IMR-90 (cell line): ENCODE measurements around the gene QSOX2. TPM values are rescaled to one million over a fixed set of nuclear protein-coding genes. Genes with fewer than 3 reads are reported as not detected.

Source experiments
- ATAC-seq: fragments of 200-7000 bp; cut with Tn5 transposase; 2 replicates; pipeline ENCODE4 v1.9.1; 2020; ENCODE audit warnings: low read depth, mild to moderate bottlenecking, moderate library complexity
- BruUV-seq: library from RNA; stranded (reverse); fragments of 400-500 nt; replicated peaks from 2 replicates; lab custom pipeline; 2021; lab: Mats Ljungman, UMichigan
- CTCF ChIA-PET: fragments of 300-600 bp; formaldehyde crosslinking; extraction: SDS; loops from one replicate; lab custom pipeline; 2021; ENCODE audit warnings: antibody characterized with exemption; lab: Yijun Ruan, JAX
- POLR2A ChIA-PET: fragments of 300-600 bp; sonication (Branson Sonifier 250); formaldehyde crosslinking; loops from one replicate; lab custom pipeline; 2022; ENCODE audit warnings: antibody characterized with exemption; ENCODE audit not compliant: unreplicated experiment; lab: Charles Lee
- DNase-seq: peaks from one replicate; pipeline ENCODE4 v3.0.0; 2013
- H2AFZ ChIP-seq: replicated peaks from 2 replicates; pipeline ENCODE3; 2013; ENCODE audit warnings: low read length, mild to moderate bottlenecking; ENCODE audit not compliant: poor library complexity
- H2AK5ac ChIP-seq: 2 replicates; pipeline ENCODE4 v1.6.1; 2013; ENCODE audit warnings: low read depth, low read length, inconsistent platforms
- H2AK9ac ChIP-seq: replicated peaks from 2 replicates; pipeline ENCODE3; 2013; ENCODE audit warnings: mild to moderate bottlenecking, low read depth, low read length, moderate library complexity; ENCODE audit not compliant: poor library complexity
- H2BK120ac ChIP-seq: 2 replicates; pipeline ENCODE4 v1.6.1; 2013; ENCODE audit warnings: low read depth, low read length, inconsistent platforms
- H2BK15ac ChIP-seq: 3 replicates; pipeline ENCODE4 v1.6.1; 2013; ENCODE audit warnings: low read depth, low read length, inconsistent platforms
- H2BK20ac ChIP-seq: 2 replicates; pipeline ENCODE4 v1.6.1; 2013; ENCODE audit warnings: low read depth, mild to moderate bottlenecking, inconsistent platforms, low read length, moderate library complexity
- H2BK5ac ChIP-seq: 2 replicates; pipeline ENCODE4 v1.6.1; 2013; ENCODE audit warnings: mild to moderate bottlenecking, low read depth, low read length, inconsistent platforms; ENCODE audit not compliant: poor library complexity, severe bottlenecking
- H3K14ac ChIP-seq: replicated peaks from 2 replicates; pipeline ENCODE4 v1.6.1; 2013; ENCODE audit warnings: low read depth, low read length, inconsistent platforms
- H3K18ac ChIP-seq: 2 replicates; pipeline ENCODE4 v1.6.1; 2013; ENCODE audit warnings: low read depth, low read length, control low read depth
- H3K23ac ChIP-seq: 2 replicates; pipeline ENCODE4 v1.6.1; 2013; ENCODE audit warnings: low read depth, low read length, inconsistent platforms
- H3K27ac ChIP-seq: 2 replicates; pipeline ENCODE4 v1.5.1; 2013; ENCODE audit warnings: mild to moderate bottlenecking, control low read depth, low read length; ENCODE audit not compliant: insufficient read depth
- H3K27me3 ChIP-seq: 2 replicates; pipeline ENCODE4 v1.6.1; 2013; ENCODE audit warnings: low read length; ENCODE audit not compliant: control insufficient read depth, insufficient read depth
- H3K36me3 ChIP-seq: 2 replicates; pipeline ENCODE4 v1.6.1; 2013; ENCODE audit warnings: low read length, mixed read lengths; ENCODE audit not compliant: control insufficient read depth, insufficient read depth
- H3K4ac ChIP-seq: 2 replicates; pipeline ENCODE4 v1.6.1; 2013; ENCODE audit warnings: low read depth, low read length, inconsistent platforms
- H3K4me1 ChIP-seq: 2 replicates; pipeline ENCODE4 v1.6.1; 2013; ENCODE audit warnings: low read length, mixed read lengths; ENCODE audit not compliant: control insufficient read depth, insufficient read depth
- H3K4me2 ChIP-seq: 2 replicates; pipeline ENCODE4 v1.6.1; 2013; ENCODE audit warnings: low read depth, mild to moderate bottlenecking, control low read depth, low read length, moderate library complexity
- H3K4me3 ChIP-seq: 2 replicates; pipeline ENCODE4 v1.5.1; 2013; ENCODE audit warnings: low read depth, mild to moderate bottlenecking, control low read depth, low read length, moderate library complexity; ENCODE audit not compliant: insufficient read depth
- H3K56ac ChIP-seq: 2 replicates; pipeline ENCODE4 v1.6.1; 2013; ENCODE audit warnings: low read length, inconsistent platforms; ENCODE audit not compliant: insufficient read depth; ENCODE audit errors: extremely low read depth
- H3K79me1 ChIP-seq, 2 experiments: 2 replicates each; pipeline ENCODE4 v1.6.1; 2013; ENCODE audit warnings: low read length in 2 of 2, inconsistent platforms in 1 of 2, low read depth in 1 of 2
- H3K9ac ChIP-seq: 2 replicates; pipeline ENCODE4 v1.6.1; 2013; ENCODE audit warnings: low read depth, low read length, control low read depth
- H3K9me1 ChIP-seq: 2 replicates; pipeline ENCODE4 v1.6.1; 2013; ENCODE audit warnings: low read length, inconsistent platforms; ENCODE audit not compliant: insufficient read depth
- H3K9me3 ChIP-seq: 2 replicates; pipeline ENCODE4 v1.6.1; 2013; ENCODE audit warnings: low read length; ENCODE audit not compliant: control insufficient read depth, insufficient read depth
- H4K20me1 ChIP-seq: 2 replicates; pipeline ENCODE4 v1.6.1; 2013; ENCODE audit warnings: low read length, inconsistent platforms; ENCODE audit not compliant: insufficient read depth
- H4K5ac ChIP-seq: 2 replicates; pipeline ENCODE4 v1.6.1; 2013; ENCODE audit warnings: mild to moderate bottlenecking, low read depth, low read length, control low read depth
- H4K8ac ChIP-seq, 2 experiments: 2 replicates each; pipeline ENCODE4 v1.6.1; 2013; ENCODE audit warnings: low read depth in 2 of 2, low read length in 2 of 2, control low read depth in 1 of 2, inconsistent platforms in 1 of 2
- H4K91ac ChIP-seq: 2 replicates; pipeline ENCODE4 v1.6.1; 2013; ENCODE audit warnings: low read depth, low read length, inconsistent platforms; ENCODE audit not compliant: insufficient read depth
- BHLHE40 ChIP-seq: fragments of 150-350 bp; IDR thresholded peaks from 2 replicates; pipeline ENCODE4 v1.6.1; 2016; ENCODE audit warnings: mild to moderate bottlenecking, low read depth, low read length
- CEBPB ChIP-seq: IDR thresholded peaks from 2 replicates; pipeline ENCODE4 v1.6.1; 2012; ENCODE audit warnings: low read depth, low read length, improper control_type of control experiment
- CTCF ChIP-seq: conservative IDR thresholded peaks from 2 replicates; pipeline ENCODE4 v1.5.1; 2012; ENCODE audit warnings: mild to moderate bottlenecking, low read depth, low read length, improper control_type of control experiment
- ELK1 ChIP-seq: fragments of 150-350 bp; IDR thresholded peaks from 2 replicates; pipeline ENCODE4 v1.6.1; 2016; ENCODE audit warnings: low read depth, mild to moderate bottlenecking, low read length, moderate library complexity, borderline replicate concordance
- FOS ChIP-seq: fragments of 150-350 bp; IDR thresholded peaks from 2 replicates; pipeline ENCODE4 v1.6.1; 2016; ENCODE audit warnings: low read depth, low read length
- MAZ ChIP-seq: IDR thresholded peaks from 2 replicates; pipeline ENCODE4 v1.6.1; 2012; ENCODE audit warnings: low read depth, mild to moderate bottlenecking, low read length, improper control_type of control experiment, moderate library complexity, borderline replicate concordance
- MXI1 ChIP-seq: IDR thresholded peaks from 2 replicates; pipeline ENCODE4 v1.6.1; 2012; ENCODE audit warnings: low read depth, mild to moderate bottlenecking, low read length, moderate library complexity, borderline replicate concordance
- NFE2L2 ChIP-seq: fragments of 150-350 bp; IDR thresholded peaks from 2 replicates; pipeline ENCODE4 v1.6.1; 2016; ENCODE audit warnings: low read depth, mild to moderate bottlenecking, low read length
- RAD21 ChIP-seq: IDR thresholded peaks from 2 replicates; pipeline ENCODE4 v1.6.1; 2012; ENCODE audit warnings: low read length, improper control_type of control experiment
- RCOR1 ChIP-seq: IDR thresholded peaks from 2 replicates; pipeline ENCODE4 v1.6.1; 2012; ENCODE audit warnings: mild to moderate bottlenecking, low read length, improper control_type of control experiment; ENCODE audit not compliant: insufficient replicate concordance
- RFX5 ChIP-seq: IDR thresholded peaks from 2 replicates; pipeline ENCODE4 v1.8.0; 2012; ENCODE audit warnings: low read depth, mild to moderate bottlenecking, low read length, moderate library complexity
- SMC3 ChIP-seq: fragments of 150-350 bp; IDR thresholded peaks from 2 replicates; pipeline ENCODE4 v1.6.1; 2016; ENCODE audit warnings: low read depth, mild to moderate bottlenecking, antibody characterized with exemption, low read length, moderate library complexity
- USF2 ChIP-seq: fragments of 150-350 bp; IDR thresholded peaks from 2 replicates; pipeline ENCODE4 v1.6.1; 2017; ENCODE audit warnings: mild to moderate bottlenecking, antibody characterized with exemption, low read length, low read depth
- WGBS, 2 experiments: methylation state at CpG; one replicate each; pipeline versions ENCODE4 v1.1.5 to v1.1.7; 2013; ENCODE audit warnings: missing lambda C conversion rate in 2 of 2; ENCODE audit not compliant: insufficient read length in 1 of 2; ENCODE audit errors: extremely low coverage in 2 of 2; 5-methylcytosine and 5-hydroxymethylcytosine counted together
- dilution Hi-C: fragments of 300-500 bp; cut with HindIII; formaldehyde crosslinking; loops from one replicate; pipeline ENCODE4 v1.14.3; 2018; ENCODE audit warnings: low sequenced_read_pairs; ENCODE audit not compliant: unreplicated experiment
- in situ Hi-C: fragments of 300-500 bp; cut with MboI; formaldehyde crosslinking; loops from 3 replicates; pipeline ENCODE4 v1.14.3; 2019; ENCODE audit warnings: low sequenced_read_pairs, inconsistent platforms, mixed read lengths
- intact Hi-C: fragments of 100-400 bp; cut with micrococcal nuclease; formaldehyde crosslinking; loops from 2 replicates; pipeline ENCODE4 v1.10.0; 2022
- polyA plus RNA-seq, 3 experiments: library from polyadenylated mRNA; depleted of rRNA; stranded (reverse); fragments of >200 nt; gene quantifications; 2 replicates each; pipeline ENCODE4 v1.2.3, GENCODE V29; 2012; ENCODE audit warnings: low replicate concordance in 1 of 3
- total RNA-seq: library from RNA; depleted of rRNA; stranded (reverse); fragments of >200 nt; gene quantifications from 2 replicates; pipeline ENCODE4 v1.2.3, GENCODE V29; 2012

The QSOX2 gene
- total and polyA plus RNA-seq, 2 of the 4 experiments (the other 2 are of a cell fraction): 5.9 to 12.9 TPM

- H3K18ac ChIP-seq: no peak overlapping the region
- POLR2A ChIA-PET: no interaction called here
- no peak for TF ChIP-seq FOS
- no peak for TF ChIP-seq CEBPB
- no peak for TF ChIP-seq RCOR1
- no peak for TF ChIP-seq BHLHE40
- no peak for TF ChIP-seq ELK1
- TF ChIP-seq USF2: no peak
- TF ChIP-seq RFX5: no peak
- TF ChIP-seq MAZ: no peak
- TF ChIP-seq MXI1: no peak
- no peak for TF ChIP-seq RAD21
- TF ChIP-seq SMC3: no peak
- no peak for TF ChIP-seq NFE2L2
- TF ChIP-seq CTCF: no peak
- CTCF ChIA-PET: interaction anchor here (0.6 kb wide), 1 partner anchor 1239 kb away, joined by 3 read pairs; no protein-coding TSS in a partner anchor
- H3K14ac ChIP-seq: no peak overlapping the region
- no peaks in the 10 kb centered on the region for H3K9me1 ChIP-seq
- H3K9me3 ChIP-seq: no peaks in the 10 kb centered on the region
- no peak overlapping the region for H3K4ac ChIP-seq
- H2AFZ ChIP-seq: no peak overlapping the region
- WGBS, 2 experiments: 79% methylated on average over 2 of the region's 5 CpGs; no CpG with 5 or more reads in 1 of the 2 experiments
- peaks cover 36% of the 10 kb centered on the region for H3K27me3 ChIP-seq
- no peak overlapping the region for H3K23ac ChIP-seq
- H3K27ac ChIP-seq: no peak overlapping the region
- no peak overlapping the region for H3K4me2 ChIP-seq
- H2BK15ac ChIP-seq: no peak overlapping the region
- H4K91ac ChIP-seq: no peak overlapping the region
- H4K8ac ChIP-seq: no peak overlapping the region
- no peak overlapping the region for H2AK5ac ChIP-seq
- intact Hi-C loops: no loop called here
- no peak overlapping the region for H2BK120ac ChIP-seq
- no TSS peak for BruUV-seq
- no peak overlapping the region for H3K56ac ChIP-seq
- no peak overlapping the region for H2AK9ac ChIP-seq
- no peak overlapping the region for H3K4me3 ChIP-seq
- H2BK20ac ChIP-seq: no peak overlapping the region
- H3K36me3 ChIP-seq: peaks cover 1% of the 10 kb centered on the region; the same call in 1 of the 2 replicates
- no peaks in the 10 kb centered on the region for H3K4me1 ChIP-seq
- dilution Hi-C loops: no loop called here
- H4K5ac ChIP-seq: no peak overlapping the region
- no peak overlapping the region for H2BK5ac ChIP-seq
- H4K20me1 ChIP-seq: peaks cover 19% of the 10 kb centered on the region
- in situ Hi-C loops: no loop called here
- no peak overlapping the region for H3K9ac ChIP-seq
- ATAC-seq: no peak
- no peak for DNase-seq
- no peaks in the 10 kb centered on the region for H3K79me1 ChIP-seq
Observed at GRCh38 chr9:136205707-136205992, 40.0 kb downstream of the QSOX2 start.
